ENCODE results near the gene ERC1. TPM values are rescaled to one million over a fixed set of nuclear protein-coding genes. Genes with fewer than 3 reads are reported as not detected.

Gene ERC1
- total and polyA plus RNA-seq, 9 of the 15 experiments (the other 6 are each of a cell fraction or from before 2014, with no cell fraction given): 0.74 to 11.8 (median 4.8) TPM

DNA sequence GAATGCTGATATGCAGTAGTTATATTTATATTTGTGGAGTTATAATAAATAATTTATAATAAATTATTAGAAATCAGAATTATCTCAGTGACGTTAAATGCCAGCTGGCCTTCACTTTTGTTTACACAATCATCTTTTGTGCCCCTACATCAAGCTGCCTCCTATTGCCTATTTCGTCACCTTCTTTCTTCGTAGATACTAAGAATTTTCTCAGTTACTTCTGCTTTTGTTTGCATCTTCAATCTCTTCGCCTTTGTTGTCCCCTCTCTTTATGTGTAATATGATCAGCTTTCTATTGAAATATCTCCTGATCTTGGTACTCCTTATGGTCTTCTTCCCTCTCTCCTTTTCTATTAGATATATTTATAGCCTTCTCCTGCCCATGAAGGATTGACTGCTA is 197.0 kb downstream of the ERC1 start:
- DNase-seq (ENCODE audit: extremely low read depth in 1 of 4, low spot score in 3 of 4): no peak
- intact Hi-C loops (cut with micrococcal nuclease): no loop called here
- ChIA-PET POLR2A (no interaction called here), CTCF (ENCODE audit: low intra/inter-chr PET ratio) (no interaction called here)
- Histone ChIP-seq H3K4me2 (ENCODE audit: insufficient read depth, low read length) (no peak overlapping the region), H3K79me2 (ENCODE audit: control insufficient read depth, insufficient read depth, low read length) (no peaks in the 10 kb centered on the region), H3K4me1 (replicated peaks in 1 of 2; ENCODE audit: control insufficient read depth in 2 of 2, insufficient read depth in 2 of 2, low read length in 2 of 2) (no peaks in the 10 kb centered on the region), H4K20me1 (replicated peaks; ENCODE audit: control insufficient read depth, insufficient read depth, low read length) (no peaks in the 10 kb centered on the region), H3K9me1 (ENCODE audit: control insufficient read depth, insufficient read depth, low read length) (no peaks in the 10 kb centered on the region), H3K4me3 (no peak overlapping the region), H3K9me3 (replicated peaks; ENCODE audit: control insufficient read depth, insufficient read depth, low read depth, low read length) (no peaks in the 10 kb centered on the region), H3K27ac (ENCODE audit: extremely low read depth, low read depth, low read length) (no peak overlapping the region), H3K36me3 (ENCODE audit: control insufficient read depth, insufficient read depth, low read length) (no peaks in the 10 kb centered on the region), H3K9ac (ENCODE audit: insufficient read depth in 1 of 2, low read depth in 2 of 2, low read length in 2 of 2) (no peak overlapping the region), H2AFZ (ENCODE audit: low read depth, low read length) (no peak overlapping the region), H3K27me3 (ENCODE audit: control insufficient read depth in 2 of 2, insufficient read depth in 2 of 2, low read length in 2 of 2) (no peaks in the 10 kb centered on the region)
- BruUV-seq (replicated peaks): no TSS peak
- FAIRE-seq: no peak
- ATAC-seq: no peak
- in situ Hi-C loops (cut with MboI): no loop called here
- TF ChIP-seq EP400 (IDR thresholded peaks at IDR 0.05): no peak
- no peak for TF ChIP-seq STAT5B (CRISPR knock-in tag; IDR thresholded peaks at IDR 0.05)
- TF ChIP-seq ZZZ3 (IDR thresholded peaks at IDR 0.05): no peak
- TF ChIP-seq SMAD4 (CRISPR knock-in tag; conservative IDR thresholded peaks at IDR 0.05): no peak
- no peak for TF ChIP-seq NR1H2 (CRISPR knock-in tag; IDR thresholded peaks at IDR 0.05)
- no peak for TF ChIP-seq ELF1 (tag; IDR thresholded peaks at IDR 0.05)
- TF ChIP-seq, protein P1, sequence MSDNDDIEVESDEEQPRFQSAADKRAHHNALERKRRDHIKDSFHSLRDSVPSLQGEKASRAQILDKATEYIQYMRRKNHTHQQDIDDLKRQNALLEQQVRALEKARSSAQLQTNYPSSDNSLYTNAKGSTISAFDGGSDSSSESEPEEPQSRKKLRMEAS (CRISPR knock-in tag; IDR thresholded peaks at IDR 0.05): no peak
- no peak for TF ChIP-seq EGR1 (conservative IDR thresholded peaks at IDR 0.05)
- TF ChIP-seq ZNF583 (CRISPR knock-in tag; IDR thresholded peaks at IDR 0.05): no peak
- TF ChIP-seq, protein P2, sequence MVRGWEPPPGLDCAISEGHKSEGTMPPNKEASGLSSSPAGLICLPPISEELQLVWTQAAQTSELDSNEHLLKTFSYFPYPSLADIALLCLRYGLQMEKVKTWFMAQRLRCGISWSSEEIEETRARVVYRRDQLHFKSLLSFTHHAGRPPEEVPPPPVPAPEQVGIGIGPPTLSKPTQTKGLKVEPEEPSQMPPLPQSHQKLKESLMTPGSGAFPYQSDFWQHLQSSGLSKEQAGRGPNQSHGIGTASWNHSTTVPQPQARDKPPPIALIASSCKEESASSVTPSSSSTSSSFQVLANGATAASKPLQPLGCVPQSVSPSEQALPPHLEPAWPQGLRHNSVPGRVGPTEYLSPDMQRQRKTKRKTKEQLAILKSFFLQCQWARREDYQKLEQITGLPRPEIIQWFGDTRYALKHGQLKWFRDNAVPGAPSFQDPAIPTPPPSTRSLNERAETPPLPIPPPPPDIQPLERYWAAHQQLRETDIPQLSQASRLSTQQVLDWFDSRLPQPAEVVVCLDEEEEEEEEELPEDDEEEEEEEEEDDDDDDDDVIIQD (CRISPR knock-in tag; IDR thresholded peaks at IDR 0.05): no peak
- no peak for TF ChIP-seq SOX6 (IDR thresholded peaks at IDR 0.05)
- TF ChIP-seq, protein P3, sequence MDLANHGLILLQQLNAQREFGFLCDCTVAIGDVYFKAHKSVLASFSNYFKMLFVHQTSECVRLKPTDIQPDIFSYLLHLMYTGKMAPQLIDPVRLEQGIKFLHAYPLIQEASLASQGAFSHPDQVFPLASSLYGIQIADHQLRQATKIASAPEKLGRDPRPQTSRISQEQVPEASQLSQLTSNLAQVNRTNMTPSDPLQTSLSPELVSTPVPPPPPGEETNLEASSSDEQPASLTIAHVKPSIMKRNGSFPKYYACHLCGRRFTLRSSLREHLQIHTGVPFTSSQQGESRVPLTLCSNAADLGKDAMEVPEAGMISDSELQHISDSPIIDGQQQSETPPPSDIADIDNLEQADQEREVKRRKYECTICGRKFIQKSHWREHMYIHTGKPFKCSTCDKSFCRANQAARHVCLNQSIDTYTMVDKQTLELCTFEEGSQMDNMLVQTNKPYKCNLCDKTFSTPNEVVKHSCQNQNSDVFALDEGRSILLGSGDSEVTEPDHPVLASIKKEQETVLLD (IDR thresholded peaks at IDR 0.05): no peak
- TF ChIP-seq, protein P4, sequence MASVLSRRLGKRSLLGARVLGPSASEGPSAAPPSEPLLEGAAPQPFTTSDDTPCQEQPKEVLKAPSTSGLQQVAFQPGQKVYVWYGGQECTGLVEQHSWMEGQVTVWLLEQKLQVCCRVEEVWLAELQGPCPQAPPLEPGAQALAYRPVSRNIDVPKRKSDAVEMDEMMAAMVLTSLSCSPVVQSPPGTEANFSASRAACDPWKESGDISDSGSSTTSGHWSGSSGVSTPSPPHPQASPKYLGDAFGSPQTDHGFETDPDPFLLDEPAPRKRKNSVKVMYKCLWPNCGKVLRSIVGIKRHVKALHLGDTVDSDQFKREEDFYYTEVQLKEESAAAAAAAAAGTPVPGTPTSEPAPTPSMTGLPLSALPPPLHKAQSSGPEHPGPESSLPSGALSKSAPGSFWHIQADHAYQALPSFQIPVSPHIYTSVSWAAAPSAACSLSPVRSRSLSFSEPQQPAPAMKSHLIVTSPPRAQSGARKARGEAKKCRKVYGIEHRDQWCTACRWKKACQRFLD (CRISPR knock-in tag; IDR thresholded peaks at IDR 0.05): no peak
- WGBS (ENCODE audit: insufficient coverage, low coverage, missing lambda C conversion rate): 81% methylated on average over 3 of the region's 4 CpGs

All from K562 (cell line).